GM03348 (cell line): ENCODE data around the gene TBC1D8B.
A peak's percentile ranks its signal among the peaks of the same experiment; 100 is the strongest.
"Not testable (repeated sequence)": the region's sequence is repeated elsewhere in the genome, so short reads cannot be mapped to it uniquely, and the experiment has no call there.

Source experiments
- DNase-seq: peaks from one replicate; pipeline ENCODE4 v3.0.0; 2012; ENCODE audit warnings: low spot score

The TBC1D8B gene

DNA sequence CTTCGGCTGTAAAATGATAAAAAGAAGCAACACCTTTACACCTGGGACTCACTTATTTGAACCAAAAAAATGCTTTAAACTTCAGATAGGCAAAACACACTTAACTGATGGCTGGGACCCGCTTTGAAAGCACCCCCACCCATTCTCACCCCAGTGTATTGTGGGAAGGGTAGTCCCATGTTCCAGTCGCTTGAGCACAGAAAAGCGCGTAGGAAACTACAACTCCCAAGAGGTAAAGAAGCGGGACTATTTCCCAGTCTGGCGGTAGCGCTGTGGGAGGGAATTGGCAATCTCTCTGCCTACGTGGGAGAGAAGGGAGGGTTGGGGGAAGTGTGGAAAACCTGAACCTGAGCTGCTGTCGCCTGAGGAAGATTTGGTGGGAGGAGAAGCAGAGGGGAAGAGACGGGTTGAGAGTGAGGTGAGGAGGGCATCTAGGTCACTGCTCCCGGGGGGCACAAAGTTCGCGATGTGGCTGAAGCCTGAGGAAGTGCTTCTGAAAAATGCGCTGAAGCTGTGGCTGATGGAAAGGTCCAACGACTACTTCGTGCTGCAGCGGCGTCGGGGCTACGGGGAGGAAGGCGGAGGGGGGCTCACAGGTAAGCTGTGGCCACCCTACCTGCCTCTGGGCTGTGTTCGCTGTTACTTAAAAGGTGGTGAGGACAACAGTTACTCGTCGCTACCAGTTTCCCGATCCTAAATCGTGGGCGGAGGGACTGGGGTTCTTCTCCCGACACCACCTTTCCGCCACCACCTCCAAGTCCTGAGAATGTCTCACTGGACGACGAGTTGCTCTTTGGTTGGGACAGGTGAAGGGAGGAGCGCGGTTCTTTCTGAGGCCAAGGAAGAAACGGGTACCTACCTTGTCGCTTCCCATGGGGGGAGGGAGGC is at the start of gene TBC1D8B:
Gene TBC1D8B, plus strand, starts transcription at position 286 of the 888 bp plus-strand sequence. Its CDS starts 181 bp downstream, at position 467.
- peak; percentile 75 for DNase-seq

DNA sequence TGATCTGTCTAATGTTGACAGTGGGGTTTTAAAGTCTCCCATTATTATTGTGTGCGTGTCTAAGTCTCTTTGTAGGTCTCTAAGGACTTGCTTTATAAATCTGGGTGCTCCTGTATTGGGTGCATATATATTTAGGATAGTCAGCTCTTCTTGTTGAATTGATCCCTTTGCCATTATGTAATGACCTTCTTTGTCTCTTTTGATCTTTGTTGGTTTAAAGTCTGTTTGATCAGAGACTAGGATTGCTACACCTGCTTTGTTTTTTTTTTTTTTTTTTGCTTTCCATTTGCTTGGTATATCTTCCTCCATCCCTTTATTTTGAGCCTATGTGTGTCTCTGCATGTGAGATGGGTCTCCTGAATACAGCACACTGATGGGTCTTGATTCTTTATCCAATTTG is 33.2 kb upstream of the TBC1D8B start:
- not testable (repeated sequence) for DNase-seq

GRCh38 chrX:106774981-106775380 is 27.5 kb upstream of the TBC1D8B start:
- DNase-seq = no peak

- no peak for DNase-seq
Measured at GRCh38 chrX:106780264-106780663, 22.2 kb upstream of the TBC1D8B start.

DNA sequence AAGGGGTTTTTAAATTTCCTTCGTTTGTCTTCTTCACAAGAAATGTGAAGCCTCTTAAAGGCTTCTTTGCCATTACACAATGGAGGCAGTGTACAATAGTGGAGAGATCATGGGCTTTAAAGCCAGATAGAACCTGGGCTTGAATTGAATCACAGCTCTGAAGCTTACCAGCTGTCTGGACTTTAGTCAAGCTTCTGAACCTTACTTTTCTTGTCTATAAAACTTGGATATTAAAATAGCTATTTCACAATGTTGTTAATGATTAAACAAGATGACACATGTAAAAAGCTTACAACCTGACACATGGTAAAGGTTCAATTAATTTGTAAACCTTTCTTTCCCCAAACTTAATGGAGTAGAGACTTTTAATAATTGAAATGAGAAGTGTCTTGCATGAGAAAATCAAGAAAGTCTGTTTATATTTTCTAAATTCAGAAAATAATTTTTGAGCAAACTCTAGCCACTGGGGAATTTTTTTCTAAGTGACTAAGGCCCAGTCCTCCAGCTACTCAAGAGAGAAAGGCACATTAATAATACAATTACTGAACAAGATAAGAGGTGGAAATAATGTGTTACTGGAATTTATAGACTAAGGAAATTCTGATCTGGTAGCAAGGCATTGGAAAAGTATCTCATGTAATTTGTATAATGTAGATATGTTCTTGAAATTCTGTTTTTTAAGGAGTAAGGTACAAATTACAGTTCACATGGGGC is 21.7 kb upstream of the TBC1D8B start:
- DNase-seq = no peak

DNA sequence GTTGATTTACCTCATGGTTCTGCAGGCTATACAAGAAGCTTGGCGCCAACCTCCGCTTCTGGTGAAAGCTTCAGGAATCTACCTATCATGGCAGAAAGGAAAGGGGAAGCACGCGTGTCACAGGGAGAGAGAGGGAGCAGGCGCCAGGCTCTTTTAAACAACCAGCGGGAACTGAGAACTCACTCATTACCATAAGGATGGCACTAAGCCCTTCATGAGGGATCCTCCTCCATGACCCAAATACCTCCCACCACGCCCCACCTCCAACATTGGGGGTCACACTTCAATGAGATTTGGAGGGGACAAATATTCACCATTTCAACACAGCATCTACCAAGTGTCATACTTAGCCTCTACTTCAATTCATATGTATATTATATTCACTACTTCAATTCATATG is 18.8 kb upstream of the TBC1D8B start:
- no peak for DNase-seq

DNA sequence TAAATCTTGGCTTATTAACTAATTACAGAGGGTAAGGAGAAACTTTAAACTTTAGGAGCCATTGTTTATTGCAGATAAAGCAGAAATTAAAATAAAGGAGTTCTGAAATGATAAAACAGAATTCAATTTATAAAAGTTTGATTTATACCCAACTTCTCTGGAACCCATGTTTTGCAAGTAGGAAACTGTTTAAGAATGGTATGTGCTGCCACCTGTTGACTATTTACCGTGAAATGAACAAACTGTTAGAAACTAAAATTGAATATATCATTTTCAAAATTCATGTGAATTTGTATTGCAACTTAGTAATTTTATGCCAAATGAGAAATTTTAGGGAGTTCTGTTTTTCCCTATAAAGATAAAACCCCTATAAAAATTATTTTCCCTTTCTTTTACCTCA is 11.0 kb upstream of the TBC1D8B start:
- no peak for DNase-seq

DNA sequence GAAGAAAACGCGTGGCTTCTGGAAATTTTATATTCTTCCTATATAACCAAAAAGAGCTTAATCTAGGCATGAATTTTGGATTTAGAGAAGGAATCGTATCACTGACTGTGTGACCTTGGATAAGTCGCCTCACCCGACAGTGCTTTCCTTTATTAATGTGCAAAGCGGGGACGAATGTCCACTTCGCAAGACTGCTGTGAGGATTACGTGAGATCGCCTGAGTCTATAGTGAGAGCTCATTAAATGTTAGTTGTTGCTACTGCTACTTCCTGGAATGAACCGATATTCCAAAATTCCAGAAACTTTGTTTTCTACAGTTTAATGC is 448 bp upstream of the TBC1D8B start:
- DNase-seq = peak; percentile 2

GRCh38 chrX:106811131-106811910 is 8.8 kb downstream of the TBC1D8B start:
- no peak for DNase-seq

DNA sequence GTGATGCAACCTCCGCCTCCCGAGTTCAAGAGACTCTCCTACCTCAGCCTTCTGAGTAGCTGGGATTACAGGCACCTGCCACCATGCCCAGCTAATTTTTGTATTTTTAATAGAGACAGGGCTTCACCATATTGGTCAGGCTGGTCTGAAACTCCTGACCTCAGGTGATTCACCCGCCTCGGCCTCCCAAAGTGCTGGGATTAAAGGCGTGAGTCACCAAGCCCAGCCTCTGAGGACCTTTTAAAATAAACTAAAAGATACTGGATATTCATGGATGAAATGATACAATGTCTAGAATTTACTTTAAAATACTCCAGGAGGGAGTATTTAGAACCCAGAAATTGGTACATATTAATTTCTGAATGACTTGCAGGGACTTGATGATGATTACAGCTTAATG is 10.5 kb downstream of the TBC1D8B start:
- DNase-seq = not testable (repeated sequence)

GRCh38 chrX:106814093-106814492 is 11.6 kb downstream of the TBC1D8B start:
- not testable (repeated sequence) for DNase-seq

GRCh38 chrX:106862972-106863688 is 60.7 kb downstream of the TBC1D8B start:
- no peak for DNase-seq

DNA sequence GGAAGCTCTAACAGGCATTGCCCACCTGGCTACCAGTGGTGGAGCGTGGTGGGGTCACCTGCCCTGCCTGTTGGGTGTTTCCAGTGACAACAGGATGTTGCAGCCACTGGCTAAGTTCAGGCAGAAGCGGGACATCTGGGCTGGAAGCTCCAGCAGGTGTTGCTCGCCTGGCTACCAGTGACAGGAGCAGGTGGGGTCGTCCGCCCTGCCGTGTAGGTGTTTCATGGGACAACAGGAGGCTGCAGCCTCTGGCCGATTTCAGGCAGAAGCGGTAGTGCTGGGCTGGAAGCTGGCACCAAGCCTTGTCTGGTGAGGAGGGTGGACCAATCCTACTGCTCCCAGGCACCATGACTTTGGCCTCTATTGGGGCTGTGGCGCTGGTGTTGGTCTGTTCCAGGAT is 61.2 kb downstream of the TBC1D8B start:
- no peak for DNase-seq

DNA sequence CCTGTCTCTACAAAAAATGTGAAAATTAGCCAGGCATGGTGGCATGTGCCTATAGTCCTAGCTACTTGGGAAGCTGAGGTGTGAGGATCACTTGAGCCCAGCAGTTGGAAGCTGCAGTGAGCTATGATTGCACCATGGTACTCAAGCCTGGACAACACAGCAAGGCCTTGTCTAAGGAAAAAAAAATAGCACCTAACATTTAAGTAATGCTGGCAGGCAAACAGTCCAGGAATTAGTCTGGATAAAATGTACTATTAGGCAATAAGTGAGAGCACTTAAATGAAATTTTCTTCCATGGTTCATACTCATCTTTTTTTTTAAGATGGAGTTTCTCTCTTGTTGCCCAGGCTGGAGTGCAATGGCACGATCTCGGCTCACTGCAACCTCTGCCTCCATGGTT is 70.3 kb downstream of the TBC1D8B start:
- DNase-seq = not testable (repeated sequence)

DNA sequence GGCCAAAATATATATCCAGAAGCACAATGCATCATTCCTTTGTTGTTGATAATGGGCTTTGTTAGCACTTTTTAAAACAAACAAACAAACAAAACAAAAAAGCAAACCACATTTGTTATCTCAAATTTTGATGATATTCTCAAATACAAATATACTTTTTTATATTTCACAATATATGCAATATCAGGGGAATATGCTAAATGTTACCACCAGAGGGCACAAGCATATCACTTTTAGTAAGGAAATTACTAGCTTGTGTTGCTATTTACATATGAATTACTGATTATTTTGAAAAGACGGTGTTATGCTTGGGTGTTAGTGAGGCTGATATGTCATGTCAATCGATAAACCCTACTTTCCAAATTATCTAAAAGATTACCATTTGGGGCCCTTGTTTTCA is 71.6 kb downstream of the TBC1D8B start:
- DNase-seq = peak; percentile 8

DNA sequence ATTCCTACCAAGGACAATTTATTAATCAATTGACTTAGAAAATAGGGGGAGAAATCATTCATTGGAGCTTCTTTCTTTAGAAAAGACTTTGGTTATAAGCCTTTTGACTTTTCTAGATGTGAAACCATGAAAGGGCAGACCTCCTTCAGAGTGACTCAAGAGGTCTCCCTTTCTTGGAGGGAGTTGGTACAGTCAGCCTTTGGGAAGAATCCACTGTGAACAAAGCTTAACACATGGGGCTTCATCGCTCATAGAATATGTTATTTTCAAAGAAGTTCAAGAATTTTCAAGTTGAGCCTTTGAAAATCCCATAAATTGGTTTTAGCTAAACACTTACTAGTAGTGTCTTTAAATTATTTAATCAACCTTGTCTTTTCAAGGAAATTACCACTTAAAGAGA is 72.7 kb downstream of the TBC1D8B start:
- no peak for DNase-seq

- no peak for DNase-seq
Measured at GRCh38 chrX:106889468-106889867, 87.0 kb downstream of the TBC1D8B start.

GRCh38 chrX:106891762-106892460 is 89.4 kb downstream of the TBC1D8B start:
- DNase-seq = no peak

GRCh38 chrX:106894392-106894909 is 92.0 kb downstream of the TBC1D8B start:
- DNase-seq = peak; percentile 64

GRCh38 chrX:106894978-106895452 is 92.5 kb downstream of the TBC1D8B start:
- peak; percentile 47 for DNase-seq

DNA sequence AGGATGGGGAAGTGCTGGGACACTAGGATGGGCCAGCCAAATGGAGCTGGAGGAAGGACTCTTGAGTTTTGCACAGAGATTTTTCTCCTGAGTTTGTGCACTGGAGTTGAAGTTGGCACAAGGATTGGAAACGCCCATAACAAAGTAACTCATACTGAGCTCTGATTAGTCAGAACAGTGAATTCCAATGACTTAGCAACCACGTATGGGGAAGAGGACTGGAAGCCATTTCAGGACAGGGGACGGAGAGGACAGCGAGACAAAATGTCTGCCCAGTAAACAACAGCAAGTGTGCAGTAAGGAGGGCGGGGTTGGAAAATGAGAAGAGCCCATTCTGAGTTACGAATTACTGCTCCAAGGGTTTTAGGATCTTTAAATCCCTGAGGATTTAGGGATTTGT is 94.8 kb downstream of the TBC1D8B start:
- no peak for DNase-seq
